ENCODE data around the gene RUNX1.
"Not testable (repeated sequence)": the region's sequence is repeated elsewhere in the genome, so short reads cannot be mapped to it uniquely, and the experiment has no call there.

RUNX1 gene

DNA sequence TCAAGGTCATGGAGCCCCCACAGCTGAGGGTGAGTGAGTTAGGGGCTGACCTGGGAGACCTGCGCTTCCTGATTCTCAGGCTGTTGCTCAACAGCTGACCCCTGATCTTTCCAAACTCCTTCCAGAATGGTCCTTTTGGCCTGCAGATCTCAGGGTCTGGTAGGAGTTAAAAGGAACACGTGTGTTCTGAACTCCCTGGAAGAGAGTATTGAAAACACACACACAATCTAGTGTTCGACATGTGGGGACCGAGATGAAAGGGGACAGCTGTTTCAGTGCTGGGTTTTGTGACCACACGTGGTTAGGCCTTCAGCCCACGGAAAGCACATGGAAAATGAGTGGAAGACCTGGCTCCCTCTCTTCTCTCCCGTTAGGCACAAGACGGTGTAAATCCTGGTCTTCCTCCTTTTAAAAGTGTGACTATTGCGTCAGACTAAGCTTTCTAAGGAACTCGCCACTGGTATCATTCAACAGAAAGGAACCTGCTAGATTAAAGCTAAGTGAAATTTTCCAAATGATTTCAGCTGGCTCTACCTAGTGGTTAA lies 49.6 kb downstream of the RUNX1 start:
- no peak for DNase-seq
- intact Hi-C loops (cut with DNase I): no loop called here

DNA sequence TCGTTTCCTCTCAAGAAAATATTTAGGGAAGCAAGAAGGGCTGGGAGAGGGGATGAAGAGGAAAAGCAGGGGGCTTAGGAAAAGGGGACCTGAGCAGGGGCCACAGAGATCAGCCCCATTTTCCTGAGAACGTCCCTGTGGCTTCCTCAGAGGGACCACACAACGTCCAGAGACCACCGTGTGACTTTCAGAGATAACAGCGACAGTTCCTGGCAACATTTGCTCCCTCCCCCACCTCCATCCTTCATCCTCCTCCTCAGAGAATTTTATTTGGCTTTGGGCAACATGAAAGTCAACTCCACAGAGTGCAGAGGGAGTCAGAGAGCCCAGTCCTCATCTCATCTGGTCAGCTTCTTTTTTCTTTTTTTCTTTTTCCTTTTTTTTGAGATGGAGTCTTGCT lies 50.9 kb downstream of the RUNX1 start:
- no peak for DNase-seq
- intact Hi-C loops (cut with DNase I): no loop called here

DNA sequence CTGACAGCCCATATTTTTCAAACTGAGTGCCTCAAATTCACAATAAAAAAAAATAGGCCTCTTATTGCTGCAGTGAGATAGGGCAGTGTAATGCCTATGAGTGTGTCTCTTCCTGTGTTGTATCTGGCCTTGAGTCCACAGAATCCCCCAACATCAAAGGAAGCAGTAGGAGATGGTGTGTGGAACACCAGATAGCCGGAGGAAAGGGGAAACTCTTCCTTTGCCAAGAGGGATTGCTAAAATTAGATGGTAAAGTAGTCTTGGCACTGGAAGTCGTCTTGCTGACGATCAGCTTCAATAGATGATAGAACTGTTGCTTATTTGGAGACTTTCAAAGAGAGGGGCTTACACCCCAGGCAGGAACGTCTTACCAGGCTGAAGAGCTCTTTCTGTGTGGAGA lies 51.8 kb downstream of the RUNX1 start:
- intact Hi-C loops (cut with DNase I): no loop called here
- DNase-seq: no peak

DNA sequence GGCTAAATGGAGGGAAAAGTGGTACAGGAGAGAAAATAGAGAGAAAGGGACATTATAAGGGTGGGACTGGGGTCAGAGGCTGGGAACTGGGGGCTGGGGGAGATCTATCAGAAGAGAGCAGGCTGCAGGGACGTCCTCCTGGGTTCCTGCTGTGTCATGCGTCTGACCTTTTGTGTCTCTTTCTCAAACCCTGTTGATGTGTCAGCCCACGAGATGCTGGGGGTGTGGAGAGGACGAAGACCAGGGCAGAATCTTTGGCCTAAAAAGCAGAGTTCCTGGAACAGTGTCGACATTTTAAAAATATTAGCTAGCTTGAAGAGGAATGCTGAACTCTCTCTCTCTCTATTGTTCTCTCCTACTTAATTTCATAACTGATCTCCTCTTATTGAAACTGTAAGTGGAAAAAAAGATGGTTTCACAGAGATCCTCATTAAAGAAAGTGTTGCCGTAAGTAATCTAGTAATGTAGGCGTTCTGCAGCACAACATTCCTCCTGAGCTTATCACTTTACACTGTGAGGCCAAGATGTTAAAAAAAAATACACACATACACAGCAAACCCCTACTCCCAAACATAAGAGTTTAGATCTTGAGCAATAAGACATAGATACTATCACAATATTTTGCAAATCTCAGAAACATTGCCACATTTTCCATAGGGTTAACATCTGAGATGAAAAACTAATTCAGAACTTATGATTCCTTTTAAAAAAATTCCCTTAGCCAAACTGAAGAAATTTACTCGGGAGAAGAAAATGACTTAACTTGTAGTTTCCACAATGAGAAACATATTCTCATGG lies 52.6 kb downstream of the RUNX1 start:
- intact Hi-C loops (cut with DNase I): no loop called here
- no peak for DNase-seq

DNA sequence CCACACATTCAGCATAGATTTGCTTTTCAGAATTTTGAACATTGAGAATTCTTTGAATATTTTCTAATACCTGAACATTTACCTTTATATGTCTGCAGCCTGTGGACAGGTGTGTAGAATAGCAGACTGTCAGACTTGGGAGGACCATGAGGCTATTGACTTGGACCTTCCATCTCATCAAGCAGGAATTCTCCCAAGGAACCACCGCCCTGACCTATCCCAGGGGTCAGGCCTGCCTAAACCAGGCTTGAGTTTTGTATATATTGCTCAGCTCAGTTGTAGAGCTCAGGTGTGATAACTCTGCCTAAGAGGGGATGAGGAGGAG lies 53.2 kb downstream of the RUNX1 start:
- intact Hi-C loops (cut with DNase I): no loop called here
- DNase-seq: no peak

DNA sequence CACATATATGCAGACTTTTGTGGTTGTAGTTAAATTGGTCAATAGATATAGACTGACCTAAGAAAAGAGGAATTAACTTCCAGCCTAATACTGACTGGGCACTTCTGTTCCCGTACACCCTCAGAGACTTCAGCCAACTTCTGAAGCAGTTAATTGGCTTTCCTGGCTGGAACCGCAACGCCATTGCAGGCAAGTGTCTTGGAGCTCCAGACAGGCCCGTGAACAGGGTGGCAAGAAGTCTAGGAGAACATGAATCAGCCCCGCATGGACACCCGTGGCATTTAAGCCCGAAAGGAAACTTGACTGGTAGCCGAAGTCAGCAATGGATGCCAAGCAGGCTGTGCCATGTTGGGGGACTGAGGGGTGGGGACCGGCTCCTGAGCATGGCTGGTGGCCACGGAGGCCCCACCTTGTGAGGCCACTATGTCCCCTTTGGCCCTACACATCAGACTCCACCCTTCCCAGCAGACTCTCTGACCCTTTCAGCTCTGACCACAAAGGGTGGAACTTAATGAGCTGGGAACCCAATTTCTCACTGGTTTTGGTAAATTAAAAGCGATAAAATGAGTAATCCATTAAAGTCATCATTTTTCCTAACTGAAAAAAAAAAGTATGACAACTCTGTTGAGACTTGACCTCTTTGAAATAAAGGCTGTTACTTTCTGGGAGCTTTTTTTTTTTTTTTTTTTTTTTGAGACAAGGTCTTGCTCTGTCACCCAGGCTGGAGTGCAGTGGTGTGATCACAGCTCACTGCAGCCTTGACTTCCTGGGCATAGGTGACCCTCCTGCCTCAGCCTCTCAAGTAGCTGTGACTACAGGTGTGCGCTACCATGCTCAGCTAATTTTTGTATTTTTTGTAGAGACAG lies 54.1 kb downstream of the RUNX1 start:
- intact Hi-C loops (cut with DNase I): no loop called here
- peak in 3 of 42 donors; percentile 17 to 44 (median 19) for DNase-seq

DNA sequence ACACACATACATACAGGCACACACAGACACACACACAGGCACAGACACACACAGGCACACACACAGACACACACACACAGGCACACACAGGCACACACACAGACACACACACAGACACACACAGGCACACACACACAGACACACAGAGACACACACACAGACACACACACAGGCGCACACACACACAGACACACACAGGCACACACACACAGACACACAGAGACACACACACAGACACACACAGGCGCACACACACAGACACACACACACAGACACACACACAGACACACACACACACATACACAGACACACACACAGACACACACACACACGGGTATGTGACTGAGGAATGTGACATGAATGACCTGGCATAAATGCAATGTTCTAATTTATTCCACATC lies 55.6 kb downstream of the RUNX1 start:
- DNase-seq; intact Hi-C loops (cut with DNase I): not testable (repeated sequence)

DNA sequence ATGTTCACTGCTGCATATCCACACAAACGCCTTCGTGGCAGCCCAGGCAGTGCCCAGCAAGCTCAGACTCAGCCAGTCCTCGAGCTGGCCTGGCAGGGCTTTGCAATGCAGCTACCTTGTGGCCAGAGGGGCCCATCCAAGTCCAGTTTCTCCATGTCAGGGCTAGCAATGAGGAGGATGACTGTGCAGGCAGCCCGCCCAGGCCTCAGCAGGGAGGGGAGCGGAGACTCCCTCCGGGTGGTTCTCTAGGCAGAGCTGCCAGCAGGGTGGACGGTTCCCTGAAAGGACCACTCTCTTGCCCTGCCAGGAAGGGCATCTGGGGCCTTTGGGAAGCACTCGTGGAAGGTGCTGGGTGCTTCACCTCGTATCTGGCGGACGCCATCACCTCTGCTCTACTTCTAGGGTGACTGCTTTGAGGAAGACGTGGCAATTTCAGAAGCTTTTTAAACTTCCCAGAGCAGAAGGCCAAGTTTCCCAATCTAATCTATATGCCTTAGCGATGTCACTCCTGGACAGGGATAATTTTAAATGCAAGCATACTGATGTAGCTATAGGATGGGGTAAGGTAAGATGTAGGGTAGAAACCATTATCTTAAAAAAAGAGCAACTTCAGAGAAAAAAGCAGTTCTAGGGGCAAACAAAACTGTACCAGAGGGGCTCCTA lies 56.2 kb downstream of the RUNX1 start:
- intact Hi-C loops (cut with DNase I): no loop called here
- peak in 14 of 42 donors; percentile 11 to 61 (median 34) for DNase-seq

DNA sequence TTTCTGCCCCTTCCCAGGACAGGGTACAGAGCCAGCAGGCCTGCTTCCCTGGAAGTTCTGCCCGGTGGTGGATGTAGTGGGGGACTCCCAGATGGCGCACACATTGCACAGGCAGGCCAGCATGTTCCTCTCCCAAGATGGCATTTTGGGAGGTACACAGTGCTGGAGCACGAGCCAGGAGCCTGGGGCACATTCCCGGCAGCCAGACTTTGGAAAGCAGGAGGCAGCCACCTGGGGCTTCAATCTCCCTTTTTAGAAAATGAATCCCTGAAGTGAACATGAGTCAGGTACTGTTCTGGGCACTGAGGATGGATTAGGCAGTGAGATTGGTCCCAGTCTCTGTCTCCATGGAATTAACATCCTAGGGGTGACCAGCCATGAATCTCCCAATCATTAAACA lies 56.9 kb downstream of the RUNX1 start:
- intact Hi-C loops (cut with DNase I): no loop called here

DNA sequence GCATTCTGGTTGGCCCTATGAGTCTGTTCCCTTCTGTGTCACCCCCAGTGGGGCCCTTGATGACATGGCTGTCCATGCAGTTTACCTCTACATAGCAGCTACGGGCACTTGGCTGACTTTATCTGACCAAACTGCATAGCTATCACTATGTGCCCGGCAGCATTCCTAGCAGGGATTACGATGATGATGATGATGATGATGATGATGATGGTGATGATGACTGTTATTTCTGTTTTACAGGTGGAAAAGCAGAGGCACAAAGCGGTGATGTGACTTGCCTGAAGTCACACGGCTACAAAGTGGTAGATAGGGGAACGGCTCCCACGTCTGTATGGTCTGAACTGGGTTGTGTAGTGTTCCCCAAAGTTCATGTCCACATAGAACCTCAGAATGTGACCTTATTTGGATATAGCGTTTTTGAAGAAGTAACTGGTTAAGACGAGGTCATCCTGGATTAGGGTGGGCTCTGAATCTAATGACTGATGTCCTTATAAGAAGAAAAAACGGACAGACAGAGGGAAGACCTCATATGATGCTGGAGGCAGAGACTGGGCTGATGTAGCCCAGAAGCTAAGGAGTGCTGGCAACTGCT lies 57.6 kb downstream of the RUNX1 start:
- DNase-seq: no peak
- intact Hi-C loops (cut with DNase I): no loop called here

More for the DNA sequence above, 56.9 kb downstream of the RUNX1 start:
- DNase-seq: no peak

DNA sequence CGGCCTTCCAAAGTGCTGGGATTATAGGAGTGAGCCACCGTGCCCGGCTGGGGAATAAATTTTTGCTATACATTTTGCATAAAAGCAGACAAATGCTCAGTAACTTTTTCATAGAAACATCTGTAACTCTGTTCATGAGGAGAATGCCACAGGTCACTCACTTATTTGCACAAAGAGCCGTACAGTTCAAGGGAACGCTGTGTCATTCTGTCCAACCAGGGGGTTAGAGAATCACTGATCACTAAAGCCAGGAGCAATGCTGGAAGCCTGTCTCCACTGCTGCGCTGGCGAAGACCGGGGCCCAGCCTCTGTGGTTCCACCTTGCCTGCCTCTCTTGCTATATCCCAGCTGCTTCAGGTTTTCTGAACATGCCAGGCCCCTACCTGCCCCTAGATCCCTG lies 58.3 kb downstream of the RUNX1 start:
- DNase-seq: no peak
- intact Hi-C loops (cut with DNase I): no loop called here

DNA sequence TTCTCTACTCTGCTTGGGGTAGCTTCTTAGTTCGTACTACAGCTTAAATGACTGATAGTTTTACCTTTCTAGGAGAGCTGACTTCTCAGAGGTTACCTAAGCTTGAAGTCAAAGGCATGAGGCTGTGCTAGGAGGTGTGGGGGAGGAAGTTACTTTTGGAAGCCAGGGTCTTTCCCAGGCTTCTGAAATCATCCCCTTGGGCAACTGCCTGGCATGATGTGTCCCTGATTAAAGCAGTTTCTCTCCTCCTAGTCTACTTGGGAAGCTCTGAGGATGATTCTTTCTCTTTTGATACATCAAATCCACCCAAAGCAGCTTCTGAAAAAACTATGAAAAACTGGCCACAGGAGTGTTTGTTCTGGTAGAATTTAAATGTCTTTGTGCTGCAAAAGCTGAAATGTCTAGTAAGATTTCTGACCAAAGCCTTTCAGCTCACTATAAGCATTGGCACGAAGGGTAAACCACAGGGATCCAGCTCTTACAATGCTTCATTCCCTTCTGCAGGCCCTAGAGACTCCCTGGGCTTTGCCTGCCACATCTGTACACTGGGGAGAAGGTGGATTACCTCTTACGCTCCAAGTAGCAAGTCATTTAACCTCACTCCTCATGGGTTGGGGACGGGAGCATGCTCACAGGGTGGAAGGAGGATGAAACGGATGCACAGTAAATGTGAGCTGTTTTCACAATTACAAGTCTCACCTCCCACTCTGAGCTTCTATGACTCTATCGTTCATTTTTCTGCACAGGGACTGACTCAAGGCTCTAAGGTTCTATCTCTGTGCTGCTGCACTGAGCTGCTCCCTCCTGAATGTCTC lies 59.6 kb downstream of the RUNX1 start:
- intact Hi-C loops (cut with DNase I): no loop called here

DNA sequence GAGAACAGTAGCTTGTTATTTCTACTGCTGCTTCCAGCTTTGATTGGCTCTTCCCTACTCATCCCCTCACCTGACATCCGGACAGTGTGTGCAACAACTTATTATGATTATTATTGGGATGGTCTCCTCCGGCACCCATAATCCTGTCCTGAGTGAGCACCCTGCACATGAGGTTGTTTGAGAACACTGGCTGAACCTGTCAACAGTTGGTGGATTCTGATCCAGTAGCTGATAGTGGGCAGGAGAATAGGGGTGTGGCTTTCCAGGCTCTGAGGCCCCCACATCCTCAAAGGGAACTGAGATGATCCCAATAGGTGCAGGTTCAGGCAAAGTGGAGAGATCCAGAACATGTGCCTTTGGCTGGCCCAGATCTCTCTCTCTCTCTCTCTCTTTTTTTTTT lies 60.5 kb downstream of the RUNX1 start:
- no peak for DNase-seq
- intact Hi-C loops (cut with DNase I): no loop called here

More for the DNA sequence above, 59.6 kb downstream of the RUNX1 start:
- peak in 7 of 42 donors; percentile 14 to 49 (median 20) for DNase-seq

DNA sequence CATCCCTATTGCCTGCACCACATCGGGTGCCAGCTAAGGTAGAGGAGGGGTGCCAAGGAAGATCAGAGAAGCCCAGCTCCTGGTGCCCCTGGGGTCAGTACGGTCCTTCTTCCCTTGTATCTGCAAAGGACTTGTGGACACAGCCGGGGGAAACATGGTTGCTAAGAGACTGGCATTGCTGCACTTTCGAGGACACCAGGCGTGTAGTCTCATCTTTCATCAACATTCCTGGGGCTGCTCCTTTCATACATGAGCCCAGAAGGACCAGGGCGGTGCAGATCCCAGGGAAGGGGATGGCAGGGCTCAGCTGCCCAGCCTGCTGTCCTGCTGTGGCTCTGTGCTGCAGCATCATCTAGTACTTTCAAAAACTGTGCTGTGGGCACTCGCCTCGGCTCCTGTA lies 61.0 kb downstream of the RUNX1 start:
- DNase-seq: no peak
- intact Hi-C loops (cut with DNase I): no loop called here

DNA sequence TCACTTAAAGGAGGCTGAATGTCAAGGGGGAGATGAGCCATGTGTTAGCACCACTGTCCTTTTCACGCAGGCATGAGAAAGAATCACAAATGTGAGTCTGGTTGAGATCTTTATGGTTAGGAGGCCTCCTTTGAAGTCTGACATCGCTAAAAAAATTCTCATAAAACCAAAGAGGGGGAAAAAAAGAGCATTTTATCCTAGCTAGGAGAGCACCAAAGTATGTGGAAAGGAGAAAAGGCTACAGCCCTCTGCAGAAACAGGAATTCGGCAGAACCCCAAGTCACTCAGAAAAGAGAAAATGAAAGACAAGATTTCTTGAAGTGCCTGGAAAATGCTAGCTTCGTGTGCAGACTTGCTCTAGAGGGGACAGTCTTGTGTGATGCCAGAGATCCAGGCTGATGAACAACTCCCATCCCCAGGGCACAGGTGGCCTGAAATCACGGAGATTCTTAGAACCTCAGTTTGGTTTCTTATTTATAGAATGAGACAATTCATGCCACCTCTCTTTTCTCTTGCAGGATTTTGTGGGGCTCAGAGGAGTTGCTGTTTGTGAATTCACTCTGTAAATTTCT lies 61.5 kb downstream of the RUNX1 start:
- no peak for DNase-seq
- intact Hi-C loops (cut with DNase I): no loop called here

DNA sequence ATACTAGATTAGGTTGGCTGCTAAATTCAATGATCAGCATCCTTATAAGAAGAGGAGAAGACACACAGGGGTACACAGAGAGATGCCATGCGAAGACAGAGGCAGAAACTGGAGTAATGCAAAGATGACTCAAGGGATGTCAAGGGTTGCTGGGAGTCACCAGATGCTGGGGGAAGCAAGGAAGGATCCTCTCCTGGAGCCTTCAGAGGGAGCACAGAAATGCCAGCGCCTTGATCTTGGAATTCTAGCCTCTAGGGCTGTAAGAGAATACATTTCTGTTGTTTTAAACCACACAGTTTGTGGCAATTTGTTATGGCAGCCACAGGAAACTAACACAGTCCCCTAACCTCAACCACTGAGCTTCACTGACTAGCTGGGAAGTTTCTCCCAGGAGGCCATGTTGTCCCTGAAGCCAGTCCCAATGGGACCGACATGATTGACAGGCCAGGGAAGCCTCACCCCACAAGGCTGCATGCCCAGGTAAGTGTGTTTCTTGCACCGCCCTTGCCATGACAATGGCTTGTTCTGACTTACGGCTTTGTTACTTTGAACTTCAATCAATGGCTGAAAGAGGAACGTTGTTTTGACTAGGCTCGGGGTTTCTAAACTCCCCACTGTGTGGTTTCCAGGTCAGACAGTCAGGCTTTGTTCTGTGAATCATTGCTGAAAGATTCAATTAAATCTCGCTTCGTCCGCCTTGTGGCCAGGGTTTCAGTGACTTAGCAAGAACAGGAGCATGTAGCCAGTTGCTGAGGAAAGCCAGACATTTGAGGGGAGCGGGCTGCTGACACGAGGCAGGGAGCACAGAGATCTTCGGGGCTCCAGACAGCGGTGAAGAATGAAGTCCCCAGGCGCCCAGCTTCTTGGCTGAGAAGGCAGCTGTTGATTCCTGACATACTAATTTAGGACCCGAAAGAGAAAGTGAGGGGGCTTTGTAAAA lies 62.3 kb downstream of the RUNX1 start:
- intact Hi-C loops (cut with DNase I): no loop called here
- DNase-seq: no peak

Measured in head of caudate nucleus (tissue), 42 donors.